GM18861 (cell line): ENCODE data around the gene LAMA3.

Experiments
- ATAC-seq: cut with Tn5 transposase; IDR thresholded peaks from one replicate; pipeline ENCODE4 v1.9.1; 2021; ENCODE audit not compliant: unreplicated experiment

Gene LAMA3

DNA sequence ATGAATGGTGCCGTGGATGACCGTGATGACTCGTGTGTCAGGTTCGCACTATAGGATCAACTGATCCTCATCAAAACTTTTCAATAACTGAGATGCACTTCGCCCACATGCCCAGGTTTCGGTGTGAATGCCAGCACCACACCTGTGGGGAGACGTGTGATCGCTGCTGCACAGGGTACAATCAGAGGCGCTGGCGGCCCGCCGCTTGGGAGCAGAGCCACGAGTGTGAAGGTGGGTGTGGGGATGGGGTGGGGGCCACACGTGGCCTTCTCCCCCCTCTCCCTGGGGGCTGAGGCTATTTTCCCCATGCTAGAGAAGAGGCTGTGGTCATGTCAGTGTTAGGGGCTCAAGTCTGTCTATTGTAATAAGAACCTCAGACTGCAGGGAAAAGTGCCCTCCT, 69.0 kb downstream of the LAMA3 start:
- no peak for ATAC-seq

DNA sequence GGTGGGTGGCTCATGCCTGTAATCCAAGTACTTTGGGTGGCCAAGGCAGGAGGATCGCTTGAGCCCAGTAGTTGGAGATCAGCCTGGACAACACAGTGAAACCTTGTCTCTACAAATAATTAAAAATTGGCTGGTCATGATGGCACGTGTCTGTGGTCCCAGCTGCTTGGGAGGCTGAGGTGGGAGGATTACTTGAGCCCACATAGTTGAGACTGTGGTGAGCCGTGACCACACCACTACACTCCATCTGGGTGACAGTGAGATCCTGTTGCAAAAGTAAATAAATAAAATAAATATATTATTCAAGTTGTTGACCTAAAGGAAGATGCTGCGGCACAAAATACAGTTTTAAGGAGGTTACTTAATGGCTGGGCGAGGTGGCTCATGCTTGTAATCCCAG, 72.7 kb downstream of the LAMA3 start:
- ATAC-seq, result no peak

DNA sequence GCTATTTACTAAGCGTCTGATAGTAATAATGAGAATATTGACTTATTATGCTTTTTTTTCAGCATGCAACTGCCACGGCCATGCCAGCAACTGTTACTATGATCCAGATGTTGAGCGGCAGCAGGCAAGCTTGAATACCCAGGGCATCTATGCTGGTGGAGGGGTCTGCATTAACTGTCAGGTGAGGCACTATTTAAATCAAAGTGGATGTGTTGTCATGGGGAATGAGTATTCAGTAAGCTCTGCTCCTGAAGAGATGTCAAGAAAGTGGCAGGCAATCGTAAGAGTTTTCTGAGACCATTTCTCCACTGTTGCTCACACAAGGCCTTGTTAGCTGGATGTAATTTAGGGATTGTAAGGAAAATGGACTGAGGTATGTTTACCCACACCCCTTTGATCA, 74.1 kb downstream of the LAMA3 start:
- no peak for ATAC-seq

DNA sequence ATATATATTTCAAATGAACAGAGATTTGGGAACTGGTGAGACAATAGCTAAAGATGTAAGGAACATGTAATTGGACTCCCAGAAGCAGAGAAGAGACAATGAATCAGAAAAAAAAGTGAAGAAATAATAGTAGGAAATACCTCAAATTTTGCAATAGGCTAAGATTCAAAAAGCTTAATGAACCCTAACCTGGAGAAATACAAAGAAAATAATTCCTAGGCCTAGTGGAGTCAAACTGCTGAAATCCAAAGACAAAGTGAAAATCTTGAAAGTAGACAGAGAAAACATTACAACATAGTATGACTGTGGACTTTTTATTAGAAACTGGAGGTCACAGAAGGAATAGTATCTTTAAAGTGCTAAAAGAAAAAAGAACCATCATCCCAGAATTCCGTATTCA, 76.7 kb downstream of the LAMA3 start:
- no peak for ATAC-seq

DNA sequence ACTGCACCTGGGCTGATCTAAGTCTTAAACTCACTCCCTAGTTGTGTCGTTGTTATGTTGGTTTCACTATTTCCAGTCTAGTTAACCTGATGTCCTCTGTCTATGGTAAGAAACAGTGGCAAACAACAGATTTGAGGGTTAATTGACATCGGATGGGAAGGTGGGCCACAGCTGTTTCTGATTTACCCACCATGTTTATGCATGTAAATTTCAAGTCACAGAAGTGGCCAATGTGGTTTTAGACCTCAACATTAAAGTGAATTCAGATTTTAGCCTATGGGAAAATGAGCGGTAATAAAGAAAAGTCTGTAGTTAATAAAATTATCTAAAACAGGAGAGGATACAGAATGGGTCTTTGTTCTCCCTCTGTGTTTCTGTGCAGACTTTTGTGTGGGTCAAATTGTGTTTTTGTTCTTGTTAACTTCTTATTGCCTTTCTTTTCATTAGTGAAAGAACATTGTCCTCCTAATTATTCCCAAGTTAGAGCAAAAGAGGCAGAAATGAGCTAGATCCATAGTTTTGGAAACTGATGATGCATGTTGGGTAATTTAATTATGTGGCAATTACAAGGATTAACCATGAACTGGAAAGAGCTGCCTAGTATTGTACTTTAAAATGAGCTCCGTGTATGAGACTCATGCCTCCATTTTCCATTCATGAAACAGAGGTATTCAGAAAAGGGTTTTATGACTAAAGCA, 83.2 kb downstream of the LAMA3 start:
- ATAC-seq, result no peak

DNA sequence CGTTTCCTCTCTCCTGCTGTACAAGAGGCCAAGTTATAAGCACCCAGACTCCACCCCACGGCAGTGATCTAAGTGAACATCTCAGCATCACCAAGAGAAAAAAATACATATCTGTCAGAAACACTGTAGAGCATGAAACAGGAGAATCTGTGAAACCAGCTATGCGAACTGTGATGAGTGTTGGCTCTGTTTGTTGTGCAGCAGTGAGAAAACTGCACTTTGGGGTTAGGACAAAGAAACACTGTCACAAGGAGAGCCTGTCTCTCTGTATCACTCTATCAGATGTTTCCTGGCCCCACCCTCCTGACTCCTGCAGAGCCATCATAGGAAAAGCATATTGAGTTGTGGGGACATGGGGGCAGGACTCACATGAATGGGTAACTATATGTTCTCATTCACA, 87.1 kb downstream of the LAMA3 start:
- no peak for ATAC-seq

DNA sequence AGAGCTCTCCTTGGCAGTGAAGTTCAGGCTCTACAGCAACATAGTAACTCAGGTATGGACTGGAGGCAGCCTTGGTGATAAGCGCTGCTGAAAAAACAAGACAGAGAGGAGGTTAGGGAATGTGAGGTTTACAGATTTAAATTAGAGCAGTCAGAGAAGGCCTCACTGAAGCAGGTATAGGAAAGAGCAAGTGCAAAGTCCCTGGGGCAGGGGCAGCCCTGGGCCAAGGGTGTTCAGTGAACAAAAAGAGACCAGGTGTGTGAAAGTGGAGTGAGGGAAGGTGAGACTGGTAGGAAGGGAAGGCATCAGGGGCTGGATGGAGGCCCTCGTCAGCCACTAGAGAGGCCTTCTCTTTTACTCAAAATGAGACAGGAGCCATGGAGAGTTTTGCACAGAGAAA, 89.6 kb downstream of the LAMA3 start:
- ATAC-seq, result no peak

DNA sequence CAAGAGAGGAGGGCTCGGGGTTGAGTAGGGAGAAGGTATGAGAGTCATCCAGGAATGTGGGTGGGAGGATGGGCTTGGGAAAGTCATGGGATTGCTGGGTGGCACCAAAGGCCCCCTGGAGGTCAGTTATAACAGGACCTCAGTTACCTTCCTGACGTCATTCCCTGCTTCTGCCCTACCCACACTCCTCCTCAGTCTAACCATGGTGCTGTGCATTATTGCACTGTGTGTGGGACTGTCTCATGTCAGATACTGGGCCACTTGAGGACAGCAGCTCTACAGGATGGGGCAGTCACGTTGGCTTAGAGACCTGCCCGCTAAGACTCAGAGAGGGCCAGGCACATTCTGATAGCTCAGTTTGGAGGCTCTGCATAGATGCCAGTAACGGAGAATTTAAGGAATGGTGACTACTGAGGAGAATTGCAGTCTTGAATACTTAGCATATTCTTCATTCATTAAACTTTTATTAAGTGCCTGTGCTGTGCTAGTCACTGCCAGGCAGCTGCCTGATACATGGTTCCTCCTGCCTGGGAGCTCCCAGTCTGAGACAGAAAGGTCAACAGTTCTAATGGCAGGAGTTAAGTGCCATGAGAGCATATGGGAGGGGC, 90.5 kb downstream of the LAMA3 start:
- ATAC-seq, result no peak

DNA sequence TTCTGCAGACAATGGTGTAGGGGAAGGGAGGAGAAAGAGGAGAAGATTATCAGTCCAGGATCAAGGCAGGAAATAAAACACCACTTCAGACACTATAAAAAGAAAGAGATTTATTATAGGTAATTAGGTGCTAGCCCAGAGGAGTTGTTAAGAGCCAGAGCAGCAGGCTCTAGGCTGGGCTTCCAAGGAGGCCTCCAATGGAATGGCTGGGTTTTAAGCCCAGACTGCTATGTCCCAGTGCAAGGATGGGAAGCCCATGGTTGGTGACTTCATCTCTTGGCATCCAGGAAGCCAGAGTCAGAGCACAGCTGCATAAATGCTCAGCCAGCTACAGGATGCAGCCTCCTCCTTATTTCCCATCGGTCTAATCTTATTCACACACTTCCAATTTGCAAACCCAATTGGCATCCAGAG, 95.6 kb downstream of the LAMA3 start:
- ATAC-seq, result no peak

DNA sequence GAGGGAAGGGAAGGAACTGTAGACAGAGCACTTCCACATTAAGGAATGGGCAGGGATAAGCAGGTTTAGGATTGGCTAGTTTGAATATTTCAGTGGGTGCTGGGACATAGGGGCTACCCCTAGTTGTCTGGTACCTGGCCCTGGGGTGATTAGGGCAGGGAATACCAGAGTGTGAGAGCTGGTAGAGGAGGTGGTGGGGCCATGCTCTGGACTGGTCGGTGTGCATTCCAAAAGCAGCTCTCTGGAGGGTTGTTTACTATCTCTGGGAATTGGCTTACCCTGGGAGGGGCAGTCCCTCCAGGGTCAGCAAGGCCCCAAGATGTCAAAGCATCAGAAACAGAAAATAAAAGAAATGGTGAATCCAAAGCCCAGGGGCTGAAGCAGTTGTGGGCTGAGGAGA, 103.8 kb downstream of the LAMA3 start:
- ATAC-seq, result no peak

DNA sequence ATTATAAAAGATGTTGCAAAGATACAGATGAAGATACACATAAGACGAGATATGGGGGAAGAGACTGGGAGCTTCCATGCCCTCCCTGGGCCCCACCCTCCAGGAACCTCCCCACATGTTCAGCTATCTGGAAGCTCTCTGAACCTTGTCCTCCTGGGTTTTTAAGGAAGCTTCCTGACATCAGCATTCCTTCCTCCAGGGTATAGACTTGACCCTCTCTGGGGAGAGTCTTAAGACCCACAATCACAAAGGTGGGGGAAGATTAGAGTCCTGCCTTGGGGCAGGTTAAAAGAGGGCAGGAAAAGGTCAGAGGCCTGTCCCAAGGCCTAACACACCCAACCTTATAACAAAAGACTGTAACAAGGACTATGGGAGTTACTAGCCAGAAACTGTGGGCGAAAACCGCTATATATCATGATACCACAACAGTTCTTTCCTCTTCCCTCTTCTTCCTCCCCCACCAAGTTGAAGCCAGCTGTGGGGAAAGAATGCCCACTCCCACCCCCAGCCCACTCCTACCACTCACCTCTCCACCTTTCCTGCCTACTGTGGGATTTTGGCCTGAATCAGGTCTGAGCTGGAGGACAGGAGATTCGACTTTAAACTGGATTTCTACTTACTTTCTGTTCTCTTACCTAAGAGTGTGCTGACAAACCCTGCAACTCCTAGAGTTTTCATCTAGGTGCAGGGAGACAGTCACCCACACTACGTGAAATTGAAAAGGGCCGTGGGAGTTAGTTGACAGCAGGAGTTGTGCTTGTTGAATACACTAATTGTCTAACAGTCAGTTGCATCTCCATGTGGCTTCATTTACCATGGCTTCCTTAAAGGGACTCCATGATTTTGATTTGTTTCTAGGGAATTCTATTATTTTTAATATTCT, 105.0 kb downstream of the LAMA3 start:
- ATAC-seq, result no peak

DNA sequence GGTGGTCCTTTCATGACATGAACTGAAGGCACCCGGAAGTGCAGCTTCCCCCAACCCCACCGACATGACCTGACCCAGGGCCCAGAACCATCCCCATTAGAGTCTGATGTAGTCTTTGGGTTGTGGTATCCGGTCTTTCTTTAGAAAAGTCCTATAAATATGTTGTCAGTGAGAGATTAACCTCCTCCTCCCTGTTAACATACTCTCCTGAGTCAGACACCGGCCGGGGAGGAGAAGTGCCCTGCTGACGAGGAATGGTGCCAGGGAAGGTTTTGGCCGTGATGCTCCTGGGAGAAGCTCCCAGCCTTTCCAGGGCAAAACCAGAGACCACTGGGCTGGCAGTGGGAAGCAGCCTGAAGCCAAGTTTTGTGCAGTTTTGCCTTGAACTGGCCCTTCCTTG, 109.0 kb downstream of the LAMA3 start:
- no peak for ATAC-seq

DNA sequence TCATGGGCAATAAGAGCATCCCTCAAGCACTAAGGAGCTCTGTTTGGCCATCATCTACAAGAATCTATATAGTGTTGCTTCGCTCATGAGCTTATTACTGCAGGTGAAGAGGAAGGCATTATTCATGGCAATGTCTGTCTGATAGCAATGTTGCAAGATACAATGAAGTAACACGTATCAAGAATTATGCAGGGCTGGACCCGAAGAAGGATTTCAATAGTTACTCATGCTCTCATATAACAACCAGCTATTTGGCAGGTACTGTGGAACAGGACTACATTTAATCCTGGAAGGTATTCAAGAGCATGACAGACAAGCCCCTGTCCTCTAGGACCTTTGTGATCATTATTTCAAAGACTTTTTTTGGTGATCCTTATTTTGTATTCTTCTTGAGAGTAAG, 109.6 kb downstream of the LAMA3 start:
- no peak for ATAC-seq

DNA sequence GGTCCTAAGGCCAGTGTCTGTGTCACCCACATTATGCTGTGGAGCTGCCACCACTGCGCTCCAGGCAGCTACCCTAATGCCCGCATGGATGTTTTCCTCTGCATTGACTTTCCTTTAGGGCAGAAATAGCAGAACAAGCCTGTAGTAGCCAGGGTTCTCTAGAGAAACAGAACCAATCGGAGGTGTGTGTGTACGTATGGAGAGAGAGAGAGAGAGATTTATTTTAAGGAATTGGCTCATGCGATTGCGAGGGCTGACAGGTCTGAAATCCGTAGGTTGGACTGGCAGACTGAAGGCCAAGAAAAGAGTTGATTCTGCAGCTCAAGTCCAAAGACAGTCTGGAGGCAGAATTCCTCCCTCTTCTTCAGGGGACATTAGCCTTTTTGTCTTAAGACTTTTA, 110.3 kb downstream of the LAMA3 start:
- ATAC-seq, result no peak

DNA sequence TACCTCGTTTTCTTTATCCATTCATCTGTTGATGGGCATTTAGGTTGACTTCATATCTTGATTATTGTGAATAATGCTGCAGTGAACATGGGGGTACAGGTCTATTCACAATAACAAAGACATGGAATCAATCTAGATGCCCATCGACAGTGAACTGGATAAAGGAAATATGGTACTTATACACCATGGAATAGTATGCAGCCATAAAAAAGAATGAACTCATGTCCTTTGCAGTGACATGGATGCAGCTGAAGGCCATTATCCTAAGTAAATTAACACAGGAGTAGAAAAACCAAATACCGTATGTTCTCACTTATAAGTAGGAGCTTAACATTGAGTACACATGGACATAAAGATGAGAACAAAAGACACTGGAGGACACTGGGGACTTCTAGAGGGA, 111.6 kb downstream of the LAMA3 start:
- ATAC-seq, result no peak

DNA sequence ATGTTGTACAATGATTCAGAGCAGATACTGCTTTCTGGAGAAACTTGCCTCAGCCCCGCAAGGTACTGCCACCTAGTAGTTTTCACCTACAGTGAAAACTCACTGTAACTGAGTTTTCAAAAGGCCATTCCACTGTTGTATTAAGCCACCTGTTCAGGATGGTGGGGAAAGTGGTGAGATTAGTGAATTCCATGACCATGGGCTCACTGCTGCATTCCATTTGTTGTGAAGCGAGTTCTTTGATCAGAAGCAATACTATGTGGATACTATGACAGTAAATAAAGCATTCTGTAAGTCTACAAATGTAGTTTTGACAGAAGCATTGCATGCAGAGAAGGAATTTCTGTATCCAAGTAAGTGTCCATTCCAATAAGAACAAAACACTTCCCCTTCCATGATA, 113.6 kb downstream of the LAMA3 start:
- no peak for ATAC-seq

DNA sequence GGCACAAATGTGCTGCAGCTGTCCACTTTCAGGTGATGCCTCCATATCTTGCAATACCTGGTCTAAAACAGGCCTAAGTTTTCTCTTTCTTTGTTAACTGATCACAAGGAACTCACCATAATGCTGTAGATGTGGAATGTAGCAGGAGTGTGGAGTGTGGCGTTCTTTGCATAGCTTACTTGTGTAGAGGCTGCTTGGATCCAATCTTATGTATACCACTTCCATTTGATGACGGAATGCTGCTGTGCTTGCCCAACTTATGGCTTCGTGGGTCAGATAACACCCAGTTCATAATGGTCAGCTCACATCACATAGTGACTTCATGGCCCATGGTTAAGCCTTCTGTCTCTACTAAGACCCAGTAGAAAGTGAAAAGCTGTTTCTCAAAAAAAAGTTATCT, 114.5 kb downstream of the LAMA3 start:
- no peak for ATAC-seq

DNA sequence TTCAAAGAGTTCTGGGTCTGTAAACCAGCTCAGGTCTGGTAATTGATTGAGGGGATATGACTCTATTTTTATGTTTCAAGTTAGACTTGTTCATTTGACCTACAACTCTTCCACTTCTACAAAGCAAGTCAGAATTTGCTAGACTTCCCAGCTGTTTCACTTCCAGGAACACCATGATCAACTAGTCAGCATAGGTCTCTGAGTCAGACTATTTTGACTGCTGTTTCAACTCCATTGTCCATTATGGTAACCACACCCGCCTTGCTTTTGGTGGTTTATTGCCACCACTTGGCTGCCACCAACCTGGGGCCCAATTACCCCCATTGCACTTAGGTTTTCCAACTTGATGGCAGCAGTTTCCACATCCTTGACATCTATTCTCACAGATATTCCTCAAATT, 116.6 kb downstream of the LAMA3 start:
- ATAC-seq, result no peak

DNA sequence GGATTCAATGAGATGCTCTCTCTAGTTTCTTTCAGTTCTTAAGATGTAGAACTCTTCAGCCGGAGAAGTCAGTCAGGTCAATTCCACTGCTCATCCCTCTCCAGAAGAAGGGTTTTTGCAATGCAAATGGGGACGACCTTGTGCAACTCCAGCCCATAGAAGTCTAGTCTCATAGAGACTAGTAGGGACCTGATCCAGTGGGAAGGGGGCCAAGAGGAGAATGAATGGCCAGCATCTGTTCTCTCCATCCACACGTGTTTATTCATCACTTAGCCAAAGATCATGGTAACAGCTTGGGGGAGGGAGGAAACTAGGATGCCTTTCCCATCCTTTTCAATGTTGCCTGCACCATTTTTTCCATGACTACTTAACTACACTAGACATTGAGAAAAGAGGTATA, 120.2 kb downstream of the LAMA3 start:
- ATAC-seq, result no peak

DNA sequence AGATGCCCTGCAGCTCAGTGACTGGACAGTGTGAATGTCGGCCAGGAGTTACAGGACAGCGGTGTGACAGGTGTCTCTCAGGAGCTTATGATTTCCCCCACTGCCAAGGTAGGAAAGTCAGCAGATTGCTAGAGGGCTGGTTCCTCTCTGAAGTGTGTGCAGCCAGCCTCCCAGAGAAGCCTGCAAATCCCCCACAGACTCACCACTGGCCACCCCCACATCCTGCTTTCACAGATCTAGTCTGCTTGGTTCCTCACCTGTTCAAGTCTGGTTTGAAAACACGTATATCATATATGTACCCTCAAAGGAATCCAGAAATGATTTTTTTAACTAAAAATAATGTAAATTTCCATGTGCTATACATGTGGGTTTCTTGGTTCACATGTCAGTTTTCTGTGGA, 121.1 kb downstream of the LAMA3 start:
- no peak for ATAC-seq

DNA sequence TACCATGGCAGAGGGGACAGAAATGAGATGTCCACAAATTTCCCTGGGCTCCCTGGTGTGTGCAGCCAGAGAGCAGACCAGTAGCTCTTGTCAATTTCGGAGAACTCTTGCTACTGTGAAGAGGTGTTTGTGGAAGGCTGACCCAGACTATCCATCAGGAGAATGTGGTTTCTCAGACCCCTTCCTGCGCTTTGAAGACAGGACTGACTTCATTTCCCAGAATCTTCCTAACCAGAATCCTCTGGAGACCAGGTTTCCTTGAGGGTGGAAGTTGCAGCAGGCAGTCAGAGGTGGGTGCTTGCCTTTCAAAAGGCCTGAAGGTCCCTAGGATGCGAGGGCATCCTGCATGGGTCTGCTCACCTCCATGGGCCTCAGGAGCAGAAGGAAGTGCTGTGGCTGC, 121.9 kb downstream of the LAMA3 start:
- ATAC-seq, result no peak
